Activated CD4-positive, alpha-beta T cell treated with anti-CD3 and anti-CD28 coated beads, Interleukin-10, Interleukin-2, amounts not matched to agents 100 ng/mL and 50 ng/mL, durations not matched to agents 16 hours and 8 hours (primary cell): ENCODE measurements around the gene NRIP3.
"Not testable (repeated sequence)": the region's sequence is repeated elsewhere in the genome, so short reads cannot be mapped to it uniquely, and the experiment has no call there.

Source experiments
- DNase-seq: peaks from one replicate; pipeline ENCODE4 v3.0.0-alpha.2; 2020

The NRIP3 gene

GRCh38 chr11:8967184-8967583 lies 36.6 kb downstream of the NRIP3 start:
- DNase-seq = no peak

GRCh38 chr11:8964324-8965320 lies 39.2 kb downstream of the NRIP3 start, which contains the start of gene TMEM9B:
Gene TMEM9B, minus strand, starts transcription at chr11:8964442. Its CDS starts 129 bp downstream, at chr11:8964313.
- peak; percentile 92 for DNase-seq

GRCh38 chr11:8963569-8964323 lies 40.1 kb downstream of the NRIP3 start:
- DNase-seq = peak; percentile 85

- DNase-seq = no peak
Measured at GRCh38 chr11:8962841-8963240, 41.0 kb downstream of the NRIP3 start.

- DNase-seq = no peak
Measured at GRCh38 chr11:8961401-8961800, 42.4 kb downstream of the NRIP3 start.

- peak; percentile 82 for DNase-seq
Measured at GRCh38 chr11:8959546-8960166, 44.1 kb downstream of the NRIP3 start.

GRCh38 chr11:8956860-8957259 lies 46.9 kb downstream of the NRIP3 start:
- DNase-seq = peak; percentile 64

- no peak for DNase-seq
Measured at GRCh38 chr11:8948886-8949285, 54.9 kb downstream of the NRIP3 start.

GRCh38 chr11:8947230-8947943 lies 56.4 kb downstream of the NRIP3 start:
- DNase-seq = no peak

GRCh38 chr11:8942518-8943066 lies 61.2 kb downstream of the NRIP3 start, which contains the start of gene ASCL3:
Gene ASCL3, minus strand, starts transcription at chr11:8943016. Its CDS starts 4,855 bp downstream, at chr11:8938161.
- no peak for DNase-seq

- DNase-seq = no peak
Measured at GRCh38 chr11:8941341-8942103, 62.3 kb downstream of the NRIP3 start.

- DNase-seq = no peak
Measured at GRCh38 chr11:8937659-8938058, 66.1 kb downstream of the NRIP3 start.

- DNase-seq = peak; percentile 10
Measured at GRCh38 chr11:8937159-8937558, 66.6 kb downstream of the NRIP3 start.

- not testable (repeated sequence) for DNase-seq
Measured at GRCh38 chr11:8935789-8936188, 68.0 kb downstream of the NRIP3 start.

GRCh38 chr11:8934742-8935488 lies 68.9 kb downstream of the NRIP3 start:
- DNase-seq = no peak

GRCh38 chr11:8933931-8934330 lies 69.9 kb downstream of the NRIP3 start:
- DNase-seq = no peak

- no peak for DNase-seq
Measured at GRCh38 chr11:8932564-8933180, 71.1 kb downstream of the NRIP3 start, which contains the start of gene C11orf16. Gene C11orf16, minus strand, starts transcription at chr11:8932947. Its CDS starts 639 bp downstream, at chr11:8932308.
